Ovary (tissue), 9 donors: ENCODE results near the gene TTC23. TPM values are rescaled to one million over a fixed set of nuclear protein-coding genes. Genes with fewer than 3 reads are reported as not detected.

Source experiments
- DNase-seq, 5 donors: peaks; one replicate each; pipeline ENCODE4 v3.0.0-alpha.2; 2019 to 2020
- H3K27ac ChIP-seq, 2 donors: fragments of 200-600 bp; one replicate each; pipeline versions ENCODE4 v1.5.1 to v1.8.0; 2019 to 2022
- H3K27me3 ChIP-seq: fragments of 200-600 bp; one replicate; pipeline ENCODE4 v1.8.0; 2022
- H3K36me3 ChIP-seq: fragments of 200-600 bp; sonication (generic); one replicate; pipeline ENCODE4 v1.5.1; 2019
- H3K4me1 ChIP-seq: one replicate; pipeline ENCODE4 v1.8.1; 2013; ENCODE audit warnings: mild to moderate bottlenecking, moderate library complexity; ENCODE audit not compliant: insufficient read depth
- H3K4me3 ChIP-seq: fragments of 200-600 bp; sonication (generic); one replicate; pipeline ENCODE4 v1.5.1; 2017
- H3K9me3 ChIP-seq, 2 donors: fragments of 200-600 bp in 1 of 2; sonication (generic) in 1 of 2; one replicate each; pipeline versions ENCODE4 v1.5.1 to v1.8.1; 2013 to 2019; ENCODE audit warnings: mild to moderate bottlenecking in 1 of 2, moderate library complexity in 1 of 2
- EP300 ChIP-seq: sonication (generic); formaldehyde crosslinking; IDR thresholded peaks from one replicate; pipeline ENCODE4 v1.6.1; 2017; ENCODE audit warnings: antibody characterized with exemption
- POLR2A ChIP-seq: fragments of 450-650 bp; IDR thresholded peaks from one replicate; pipeline ENCODE4 v1.6.1; 2017; ENCODE audit warnings: antibody characterized with exemption, mild to moderate bottlenecking, moderate library complexity
- WGBS, 3 donors: extraction: QIAGEN DNeasy Blood & Tissue Kit in 1 of 3; methylation state at CpG; one replicate each; pipeline versions ENCODE4 v1.1.5 to v1.1.7; 2013 to 2017; 5-methylcytosine and 5-hydroxymethylcytosine counted together
- intact Hi-C, 4 donors: fragments of 100-400 bp; cut with DNase I; formaldehyde crosslinking; loops; one replicate each; pipeline versions ENCODE4 v1.11.0 to v1.15.1; 2022 to 2023
- polyA plus RNA-seq, 2 donors: library from polyadenylated mRNA; stranded (reverse); fragments of 200-250 nt in 1 of 2; fragments of 350-450 nt in 1 of 2; fragmentation: Illumina TruSeq in 1 of 2; extraction: RNeasy Lipid Tissue Mini Kit (QIAGEN cat#74804) in 1 of 2; gene quantifications; one replicate each; pipeline ENCODE4 v1.2.3, GENCODE V29; 2013 to 2014
- total RNA-seq, 7 donors: library from RNA; depleted of rRNA in 2 of 7; stranded (reverse); fragments of >200 nt in 2 of 7; fragmentation: NEBNext Ultra II Directional in 3 of 7; extraction: Animal tissue kit (Norgen Biotek cat#: 25700) in 3 of 7; gene quantifications; one replicate each; pipeline versions ENCODE4 v1.1.0 to v1.2.4, GENCODE V29; 2016 to 2023
- TF ChIP-seq, protein P1 (sequence below), 3 donors: fragments of 450-650 bp in 2 of 3; fragments of 200-600 bp in 1 of 3; IDR thresholded peaks; one replicate each; pipeline versions ENCODE4 v1.5.1 to v1.8.0; 2016 to 2022; ENCODE audit warnings: antibody characterized with exemption in 3 of 3, mild to moderate bottlenecking in 1 of 3
- donor health status: DM: no; HTN: no; CAD: no; lungs with moderate emphysema.
- donor health status: DM: no; HTN: no; CAD: no.
- donor health status: Bipolar disorder and iron deficiency.
- donor health status: DM: yes; HTN: yes; CAD: no.
- donor health status: DM: no; HTN: no; CAD: no.
- donor health status: DM: yes; HTN: yes; CAD: no.

The TTC23 gene
- total and polyA plus RNA-seq, 9 donors, result 15.9 to 35.8 (median 25.8) TPM

DNA sequence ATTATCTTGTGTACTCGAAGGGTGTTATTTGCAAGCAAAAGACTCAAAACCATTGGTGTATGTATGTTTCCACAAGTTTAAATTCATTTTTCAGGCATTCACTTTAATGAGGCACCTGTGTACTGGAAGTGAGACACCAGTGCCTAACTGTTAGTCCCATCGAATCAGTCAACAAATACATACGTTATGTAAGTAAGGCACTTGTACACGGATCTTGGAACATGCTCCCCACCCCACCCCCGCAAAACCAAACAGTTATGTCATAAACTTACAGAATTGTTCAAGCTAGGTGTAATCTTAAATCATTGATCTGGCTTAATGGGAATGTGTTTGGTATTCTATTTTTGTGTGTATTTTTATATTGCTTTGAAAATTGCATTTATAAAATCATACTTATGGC, 19.1 kb upstream of the TTC23 start:
- no peak for DNase-seq
- no peaks in the 10 kb centered on the region for H3K36me3 ChIP-seq
- WGBS, 3 donors, result 75 to 81% (median 79%) methylated on average over 5 of the region's 5 CpGs
- no peaks in the 10 kb centered on the region for H3K27me3 ChIP-seq
- no peak overlapping the region for H3K27ac ChIP-seq
- H3K4me3 ChIP-seq, result no peak overlapping the region
- TF ChIP-seq, protein P1, sequence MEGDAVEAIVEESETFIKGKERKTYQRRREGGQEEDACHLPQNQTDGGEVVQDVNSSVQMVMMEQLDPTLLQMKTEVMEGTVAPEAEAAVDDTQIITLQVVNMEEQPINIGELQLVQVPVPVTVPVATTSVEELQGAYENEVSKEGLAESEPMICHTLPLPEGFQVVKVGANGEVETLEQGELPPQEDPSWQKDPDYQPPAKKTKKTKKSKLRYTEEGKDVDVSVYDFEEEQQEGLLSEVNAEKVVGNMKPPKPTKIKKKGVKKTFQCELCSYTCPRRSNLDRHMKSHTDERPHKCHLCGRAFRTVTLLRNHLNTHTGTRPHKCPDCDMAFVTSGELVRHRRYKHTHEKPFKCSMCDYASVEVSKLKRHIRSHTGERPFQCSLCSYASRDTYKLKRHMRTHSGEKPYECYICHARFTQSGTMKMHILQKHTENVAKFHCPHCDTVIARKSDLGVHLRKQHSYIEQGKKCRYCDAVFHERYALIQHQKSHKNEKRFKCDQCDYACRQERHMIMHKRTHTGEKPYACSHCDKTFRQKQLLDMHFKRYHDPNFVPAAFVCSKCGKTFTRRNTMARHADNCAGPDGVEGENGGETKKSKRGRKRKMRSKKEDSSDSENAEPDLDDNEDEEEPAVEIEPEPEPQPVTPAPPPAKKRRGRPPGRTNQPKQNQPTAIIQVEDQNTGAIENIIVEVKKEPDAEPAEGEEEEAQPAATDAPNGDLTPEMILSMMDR (IDR thresholded peaks at IDR 0.05), result no peak
- TF ChIP-seq POLR2A (no peak), EP300 (no peak)
- H3K4me1 ChIP-seq, result no peaks in the 10 kb centered on the region
- no peaks in the 10 kb centered on the region for H3K9me3 ChIP-seq
- intact Hi-C loops, result no loop called here

DNA sequence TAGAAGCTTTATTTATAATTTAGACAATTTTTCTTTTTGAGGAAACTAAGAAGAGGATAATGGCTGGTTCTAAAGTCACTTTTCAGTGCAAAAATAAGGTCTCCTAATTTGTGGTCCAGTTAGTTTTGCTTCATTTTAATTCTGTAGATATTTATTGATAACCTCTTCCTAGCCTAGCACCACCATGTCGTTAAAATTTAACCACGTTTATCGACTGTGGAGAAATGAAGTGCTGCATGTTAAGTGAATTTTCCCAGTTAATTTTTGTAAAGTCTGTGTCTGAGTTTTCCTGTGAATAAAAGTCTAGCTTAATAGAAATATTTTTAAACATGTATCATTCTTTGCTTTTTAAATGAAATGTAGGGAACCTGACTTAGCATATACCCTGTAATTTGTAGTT, 18.6 kb upstream of the TTC23 start:
- intact Hi-C loops, result no loop called here

DNA sequence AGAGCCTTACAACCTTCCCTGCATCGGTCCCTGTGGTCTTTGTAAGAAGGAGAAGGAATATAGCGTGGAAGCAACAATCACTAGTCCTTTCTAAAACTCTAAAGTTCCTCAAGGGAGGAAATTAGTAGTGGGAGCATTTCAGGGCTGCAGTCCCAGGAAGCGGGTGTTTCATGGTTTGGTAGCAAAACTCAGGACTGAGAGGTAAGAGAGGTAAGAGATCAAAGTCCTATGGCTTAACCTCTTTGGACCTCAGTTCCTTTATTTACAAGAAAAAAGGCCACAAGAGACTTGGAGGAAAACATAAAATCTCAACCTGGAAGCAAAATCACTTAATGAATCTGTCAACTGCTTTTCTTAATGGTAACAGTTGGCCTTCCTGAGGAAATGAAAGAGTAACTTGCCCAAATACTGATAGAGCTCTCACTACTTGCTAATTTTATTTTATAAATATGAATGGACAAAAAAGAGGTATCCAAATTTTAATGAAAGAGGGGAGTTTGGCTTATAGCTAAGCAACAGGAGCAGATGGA, 16.2 kb upstream of the TTC23 start:
- DNase-seq, result no peak
- Histone ChIP-seq H3K27ac (no peak overlapping the region), H3K27me3 (no peaks in the 10 kb centered on the region), H3K4me3 (no peak overlapping the region), H3K9me3 (no peaks in the 10 kb centered on the region), H3K4me1 (no peaks in the 10 kb centered on the region), H3K36me3 (no peaks in the 10 kb centered on the region)
- intact Hi-C loops, result no loop called here
- 94 to 96% (median 94%) methylated on average over 3 of the region's 3 CpGs for WGBS, 3 donors
- no peak for TF ChIP-seq EP300
- TF ChIP-seq, protein P1 (IDR thresholded peaks at IDR 0.05), result no peak
- TF ChIP-seq POLR2A, result no peak

More for the DNA sequence above, 18.6 kb upstream of the TTC23 start:
- Histone ChIP-seq H3K27ac (no peak overlapping the region), H3K36me3 (no peaks in the 10 kb centered on the region), H3K4me3 (no peak overlapping the region), H3K4me1 (no peaks in the 10 kb centered on the region), H3K27me3 (no peaks in the 10 kb centered on the region), H3K9me3 (no peaks in the 10 kb centered on the region)
- WGBS, 3 donors, result 79 to 90% (median 83%) methylated on average over 3 of the region's 3 CpGs
- no peak for DNase-seq
- TF ChIP-seq EP300 (no peak), POLR2A (no peak)
- TF ChIP-seq, protein P1 (IDR thresholded peaks at IDR 0.05), result no peak

DNA sequence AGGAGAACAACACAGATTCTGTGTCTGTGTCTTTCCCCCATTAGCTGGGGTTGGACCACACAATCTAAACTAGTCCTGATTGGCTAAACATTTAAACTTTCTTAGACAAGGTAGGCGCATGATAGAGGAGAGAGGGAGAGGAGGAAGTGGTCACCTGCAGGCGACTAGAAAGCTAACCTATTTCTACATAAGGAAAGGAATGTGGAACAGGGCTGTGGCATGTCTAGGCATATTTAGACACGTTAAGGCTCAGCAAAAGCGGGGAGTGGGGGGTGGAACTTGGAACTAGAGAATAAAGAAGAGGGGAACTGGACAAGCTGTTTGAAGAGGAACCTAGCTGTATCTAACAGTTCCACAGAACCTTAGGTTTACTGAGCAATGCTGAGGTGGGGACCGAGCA, 14.7 kb upstream of the TTC23 start:
- no peak overlapping the region for H3K4me3 ChIP-seq
- H3K4me1 ChIP-seq, result no peaks in the 10 kb centered on the region
- no peaks in the 10 kb centered on the region for H3K9me3 ChIP-seq
- no peaks in the 10 kb centered on the region for H3K36me3 ChIP-seq
- TF ChIP-seq EP300 (no peak), POLR2A (no peak)
- TF ChIP-seq, protein P1 (IDR thresholded peaks at IDR 0.05), result no peak
- WGBS, 3 donors, result 89 to 93% (median 92%) methylated on average over 5 of the region's 5 CpGs
- no peaks in the 10 kb centered on the region for H3K27me3 ChIP-seq
- no peak for DNase-seq
- H3K27ac ChIP-seq, result no peak overlapping the region
- intact Hi-C loops, result no loop called here
